ENCODE measurements around the gene SYT1.

SYT1 gene

GRCh38 chr12:79487386-79488110 lies 623.0 kb downstream of the SYT1 start:
- H3K4me3 ChIP-seq (ENCODE audit: low read depth, low read length) = no peak overlapping the region
- TF ChIP-seq CTCF (IDR thresholded peaks at IDR 0.05; ENCODE audit: borderline replicate concordance, insufficient read depth, low read depth, low read length) = no peak
